ENCODE results near the gene GLS. TPM values are rescaled to one million over a fixed set of nuclear protein-coding genes. Genes with fewer than 3 reads are reported as not detected.
"Not testable (repeated sequence)": the region's sequence is repeated elsewhere in the genome, so short reads cannot be mapped to it uniquely, and the experiment has no call there.

The GLS gene
- total RNA-seq, 1 donor from 2014 or later: 122 TPM

DNA sequence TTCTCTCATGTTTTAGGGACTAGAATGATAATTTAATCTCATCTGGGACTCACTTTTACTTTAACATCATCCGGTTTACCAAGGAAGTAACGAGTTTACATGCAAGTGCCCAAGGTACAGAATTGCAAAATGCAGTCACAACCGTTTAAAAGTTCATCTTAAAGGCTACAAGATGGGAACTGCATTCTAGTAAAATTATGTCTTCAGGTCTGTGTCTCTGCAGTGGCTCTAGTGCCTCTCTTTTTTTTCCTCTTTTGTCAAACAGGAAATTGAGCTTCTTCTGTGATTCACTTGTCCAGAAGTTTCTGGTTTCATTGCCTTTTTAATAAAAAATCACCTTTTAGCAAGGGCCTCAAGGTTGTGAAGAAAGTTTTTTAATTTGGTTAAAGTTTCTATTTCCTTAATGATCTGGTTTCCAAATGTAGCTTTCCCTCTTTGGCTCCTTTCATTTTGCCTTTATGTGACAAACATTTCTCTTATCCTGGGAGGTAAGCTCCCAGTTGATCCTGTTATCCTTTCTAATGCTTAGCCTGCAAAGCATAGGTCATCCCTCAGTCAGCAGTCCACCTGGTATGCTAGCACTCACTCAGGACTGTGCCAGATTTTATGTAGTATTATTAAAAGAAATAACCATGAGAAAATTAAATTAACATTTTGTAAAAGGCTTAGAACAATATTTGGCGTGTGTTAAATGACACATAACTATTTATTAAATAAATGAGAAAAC, 2.4 kb downstream of the GLS start:
- DNase-seq (ENCODE audit: extremely low read depth, low read depth, low spot score): no peak

DNA sequence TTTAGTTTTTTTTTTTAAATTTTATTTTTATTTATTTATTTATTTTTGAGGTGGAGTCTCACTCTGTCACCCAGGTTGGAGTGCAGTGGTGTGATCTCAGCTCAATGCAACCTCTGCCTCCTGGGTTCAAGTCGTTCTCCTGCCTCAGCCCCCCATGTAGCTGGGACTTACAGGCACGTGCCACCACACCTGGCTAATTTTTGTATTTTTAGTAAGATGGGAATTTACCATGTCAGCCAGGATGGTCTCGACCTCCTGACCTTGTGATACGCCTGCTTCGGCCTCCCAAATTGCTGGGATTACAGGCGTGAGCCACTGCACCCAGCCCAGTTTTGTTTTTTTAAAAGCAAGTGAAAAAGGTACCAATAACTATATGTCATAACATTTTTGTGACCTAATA, 5.2 kb downstream of the GLS start:
- DNase-seq (ENCODE audit: extremely low read depth, low read depth, low spot score): not testable (repeated sequence)

DNA sequence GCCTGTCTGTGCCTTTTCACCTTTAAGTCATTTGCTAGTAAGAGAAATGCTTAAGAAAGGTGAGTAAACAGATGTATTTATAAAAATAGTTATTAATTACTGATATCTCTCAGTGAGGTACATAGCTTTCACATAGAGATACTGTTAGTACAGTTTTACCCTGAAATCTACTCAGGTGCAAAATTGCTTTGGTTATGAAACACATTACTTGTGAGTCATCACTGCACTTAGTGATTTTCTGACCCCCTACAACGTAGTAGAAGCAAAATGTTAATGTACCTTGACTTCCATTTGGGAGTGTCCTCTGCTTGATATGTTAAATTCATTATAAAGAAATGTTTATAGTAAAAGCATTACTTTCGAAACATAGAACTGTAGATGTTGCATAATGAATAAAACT, 6.5 kb downstream of the GLS start:
- no peak for DNase-seq (ENCODE audit: extremely low read depth, low read depth, low spot score)

DNA sequence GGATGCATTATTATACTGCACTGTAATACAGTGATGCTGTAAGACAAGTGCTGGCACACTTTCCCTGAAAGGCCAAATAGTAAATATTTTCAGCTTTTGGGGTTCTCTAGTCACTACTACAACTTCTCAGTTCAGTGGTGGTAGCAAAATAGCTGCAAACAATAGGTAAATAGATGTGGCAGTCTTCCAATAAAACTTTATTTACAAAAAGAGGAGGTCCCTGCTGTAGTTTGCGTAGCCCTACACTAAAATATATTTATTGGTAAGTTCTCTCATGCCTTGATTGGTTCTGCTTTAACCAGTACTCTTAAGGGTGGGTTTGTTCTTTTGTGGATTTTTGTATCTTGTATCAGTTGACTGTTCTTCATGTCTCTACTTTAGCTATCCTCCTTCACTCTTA, 7.8 kb downstream of the GLS start:
- DNase-seq (ENCODE audit: extremely low read depth, low read depth, low spot score): no peak

DNA sequence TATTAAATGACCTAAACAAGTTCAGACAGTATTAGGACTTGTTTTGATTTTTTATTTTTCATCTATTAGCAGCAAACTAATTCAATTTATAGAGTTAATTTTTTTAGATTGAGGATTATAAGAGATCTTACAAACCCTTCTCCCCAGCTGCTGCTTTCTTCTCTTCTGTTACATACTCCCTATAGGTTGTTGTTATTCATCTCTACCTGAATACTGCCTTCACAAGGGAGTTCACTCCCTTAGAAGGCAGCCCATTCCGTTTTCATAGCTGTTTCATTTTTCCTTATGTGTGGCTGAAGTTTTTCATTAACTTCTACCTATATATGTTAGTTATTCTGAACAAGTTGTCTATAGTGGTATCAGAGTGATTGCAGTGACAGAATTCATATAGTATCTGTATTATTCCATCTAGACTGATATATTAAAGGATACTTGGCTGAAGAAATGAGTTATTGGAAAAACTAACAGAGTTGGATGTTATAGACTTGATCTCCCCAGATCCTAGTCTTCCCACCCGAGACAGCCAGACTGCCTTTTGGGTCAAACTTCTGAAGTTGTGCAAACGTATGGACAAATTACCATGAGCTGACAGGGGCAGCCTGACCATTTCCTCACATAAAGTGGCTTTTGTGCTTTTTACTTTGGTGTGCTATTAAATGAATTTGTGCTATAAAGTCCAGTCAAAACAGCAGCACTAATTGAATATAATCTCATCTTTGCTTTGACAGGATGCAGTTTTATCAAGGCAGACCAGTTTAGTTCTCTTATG, 8.7 kb downstream of the GLS start:
- DNase-seq (ENCODE audit: extremely low read depth, low read depth, low spot score): no peak

DNA sequence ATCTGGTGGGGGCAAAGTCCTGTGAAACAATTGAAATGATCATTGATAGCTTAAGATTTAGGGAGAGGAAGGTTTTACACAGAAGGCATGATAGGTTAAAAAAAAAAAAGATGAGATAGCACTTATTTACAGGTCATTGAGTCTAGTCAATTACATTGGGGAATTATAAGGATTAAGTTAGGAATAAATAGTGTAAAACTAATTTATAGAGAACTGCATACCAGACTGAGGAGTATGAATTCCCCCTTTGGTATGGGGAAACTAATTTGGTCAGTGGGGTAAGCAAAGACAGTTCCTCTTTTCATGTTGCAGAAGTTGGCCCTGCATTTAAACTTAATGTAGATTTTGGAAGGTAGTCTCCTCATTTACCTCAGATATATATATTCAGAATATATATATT, 10.8 kb downstream of the GLS start:
- no peak for DNase-seq (ENCODE audit: extremely low read depth, low read depth, low spot score)

DNA sequence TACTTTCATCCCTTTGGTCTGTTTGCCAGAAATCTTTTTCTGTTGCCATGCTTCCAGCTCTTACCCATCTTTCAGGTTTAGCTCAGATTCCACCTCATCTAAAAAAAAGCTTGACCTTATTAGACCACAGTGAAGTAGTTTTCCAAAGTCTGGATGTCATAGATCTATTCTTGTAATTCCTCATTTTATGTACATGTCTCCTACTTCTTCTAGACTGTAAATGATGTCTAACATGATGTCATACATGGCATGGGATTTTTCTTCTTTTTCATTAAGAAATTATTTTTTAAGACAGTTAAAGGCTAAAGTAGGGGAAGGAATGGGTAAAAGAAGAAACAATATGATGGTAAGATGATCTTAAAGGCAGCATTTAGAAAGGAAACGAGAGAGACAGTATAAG, 11.3 kb downstream of the GLS start:
- DNase-seq (ENCODE audit: extremely low read depth, low read depth, low spot score): no peak

DNA sequence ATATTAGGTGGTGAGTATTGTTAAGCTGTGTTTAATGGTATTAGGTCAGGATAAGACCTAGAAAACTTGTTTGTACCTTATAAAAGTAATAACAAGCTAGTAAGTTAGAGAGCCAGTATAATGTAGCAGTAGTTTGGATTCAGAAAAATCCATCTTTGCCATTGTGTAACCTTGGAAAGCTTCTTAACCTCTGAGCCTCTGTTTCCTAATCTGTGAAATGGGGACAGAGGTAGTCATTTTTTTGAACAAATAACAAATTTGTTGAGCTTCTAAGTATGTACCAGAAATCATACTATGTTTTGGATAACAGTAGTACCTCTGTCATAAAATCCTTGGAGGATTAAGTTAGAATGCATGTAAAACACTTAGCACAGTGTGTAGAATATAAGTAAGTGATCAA, 12.5 kb downstream of the GLS start:
- no peak for DNase-seq (ENCODE audit: extremely low read depth, low read depth, low spot score)

DNA sequence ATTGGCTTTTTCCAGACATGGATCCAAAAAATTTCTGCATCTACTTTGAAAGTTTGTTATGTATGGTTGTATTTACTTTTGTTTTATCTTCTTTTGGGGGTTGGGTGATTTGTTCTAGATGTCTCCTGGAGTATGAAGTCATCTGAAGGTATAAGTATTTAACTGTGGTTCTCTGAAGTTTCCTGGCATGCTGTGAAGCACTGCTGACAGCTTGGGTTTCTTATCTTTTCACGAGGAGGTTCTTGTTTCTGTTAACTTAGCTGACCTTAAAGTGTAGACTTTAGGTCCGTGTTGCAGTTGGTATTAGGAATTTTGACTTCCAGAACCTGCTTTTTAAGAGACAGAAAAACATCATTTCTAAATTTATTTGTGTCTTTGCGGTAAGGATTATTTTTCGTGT, 15.9 kb downstream of the GLS start:
- no peak for DNase-seq (ENCODE audit: extremely low read depth, low read depth, low spot score)

DNA sequence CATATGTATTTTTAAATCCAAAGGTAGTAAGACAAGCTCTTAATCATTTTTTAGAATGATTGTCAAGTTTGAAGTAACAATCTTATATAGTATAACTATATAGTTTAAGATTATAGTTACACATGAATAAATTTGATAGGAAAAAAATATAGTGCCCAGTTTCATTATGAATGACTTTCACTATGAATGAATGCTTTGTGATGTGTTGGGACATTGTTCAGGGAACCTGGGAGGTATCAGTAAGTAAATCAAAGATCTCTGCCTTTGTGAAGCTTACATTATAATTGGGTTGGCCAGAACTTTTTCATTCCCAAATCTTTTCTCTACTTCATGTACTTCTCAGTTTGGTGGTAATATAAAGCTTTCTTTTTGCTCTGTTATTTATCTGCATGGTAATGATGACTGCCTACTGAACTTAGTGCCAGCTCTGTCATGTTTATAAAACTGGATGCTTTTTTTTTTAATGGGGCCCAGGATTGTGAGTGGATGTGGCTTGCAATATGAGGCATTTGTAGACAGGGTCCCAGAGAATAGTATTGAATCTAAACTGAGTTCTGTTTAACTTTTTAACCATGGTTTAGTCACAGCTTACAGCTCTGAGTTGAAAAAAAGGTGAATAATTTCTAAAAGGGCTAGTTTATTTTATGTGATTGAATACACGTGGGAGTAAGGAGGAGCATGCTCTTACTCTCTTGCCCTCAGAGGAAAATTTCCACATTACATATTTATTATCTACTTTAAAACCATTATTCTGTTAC, 23.3 kb downstream of the GLS start:
- no peak for DNase-seq (ENCODE audit: extremely low read depth, low read depth, low spot score)

DNA sequence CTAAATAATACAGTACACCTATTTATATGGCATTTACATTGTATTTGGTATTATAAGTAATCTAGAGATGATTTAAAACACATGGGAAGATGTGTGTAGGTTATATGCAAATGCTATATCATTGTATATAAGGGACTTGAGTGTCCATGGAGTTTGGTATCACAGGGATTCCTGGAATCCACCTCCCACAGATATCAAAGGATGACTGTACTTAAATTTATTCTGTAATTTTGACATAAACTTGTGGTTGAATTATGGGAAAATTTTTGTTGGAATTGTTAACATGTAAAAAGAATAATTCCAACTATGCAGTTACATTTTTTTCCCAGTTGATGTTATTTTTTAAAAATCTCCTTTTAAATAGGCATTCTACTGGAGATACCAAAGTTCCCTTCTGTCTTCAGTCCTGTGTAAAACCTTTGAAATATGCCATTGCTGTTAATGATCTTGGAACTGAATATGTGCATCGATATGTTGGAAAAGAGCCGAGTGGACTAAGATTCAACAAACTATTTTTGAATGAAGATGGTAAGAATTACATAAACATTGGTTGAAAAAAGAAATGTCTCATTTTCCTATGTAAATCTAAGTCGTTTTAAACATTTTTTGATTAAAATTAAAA, 24.1 kb downstream of the GLS start:
- DNase-seq (ENCODE audit: extremely low read depth, low read depth, low spot score): no peak

DNA sequence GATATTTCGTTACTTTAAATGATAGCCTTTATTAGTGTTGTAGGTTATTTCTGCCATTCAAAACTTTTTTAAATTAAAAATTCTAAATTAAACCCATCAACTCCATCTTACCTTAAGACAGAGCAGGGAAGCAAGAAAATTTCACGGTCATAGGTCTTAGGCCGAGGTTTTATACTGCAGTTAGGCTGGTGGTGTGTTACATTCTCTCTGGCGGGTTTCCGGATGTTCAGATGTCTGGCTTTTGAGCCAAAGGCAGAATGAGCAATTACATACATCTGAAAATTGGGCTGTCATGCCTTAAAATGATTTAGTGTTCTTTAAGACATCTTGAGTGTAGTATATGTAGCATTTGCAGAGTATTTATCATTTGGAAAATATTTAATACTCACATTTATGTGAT, 27.9 kb downstream of the GLS start:
- DNase-seq (ENCODE audit: extremely low read depth, low read depth, low spot score): no peak

DNA sequence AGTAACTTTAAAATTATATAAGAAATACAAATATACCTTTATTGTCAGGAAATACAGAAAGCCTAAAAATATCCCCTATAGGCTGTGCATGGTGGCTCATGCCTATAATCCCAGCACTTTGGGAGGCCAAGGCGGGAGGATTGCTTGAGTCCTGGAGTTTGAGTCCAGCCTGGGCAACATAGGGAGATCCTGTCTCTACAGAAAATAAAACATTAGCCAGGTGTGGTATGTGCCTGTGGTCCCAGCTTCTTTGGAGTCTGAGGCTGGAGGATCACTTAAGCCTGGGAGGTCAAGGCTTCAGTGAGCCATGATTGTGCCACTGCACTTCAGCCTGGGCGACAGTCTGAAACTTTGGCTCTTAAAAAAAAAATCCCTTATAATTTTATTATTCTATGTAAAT, 29.1 kb downstream of the GLS start:
- no peak for DNase-seq (ENCODE audit: extremely low read depth, low read depth, low spot score)

DNA sequence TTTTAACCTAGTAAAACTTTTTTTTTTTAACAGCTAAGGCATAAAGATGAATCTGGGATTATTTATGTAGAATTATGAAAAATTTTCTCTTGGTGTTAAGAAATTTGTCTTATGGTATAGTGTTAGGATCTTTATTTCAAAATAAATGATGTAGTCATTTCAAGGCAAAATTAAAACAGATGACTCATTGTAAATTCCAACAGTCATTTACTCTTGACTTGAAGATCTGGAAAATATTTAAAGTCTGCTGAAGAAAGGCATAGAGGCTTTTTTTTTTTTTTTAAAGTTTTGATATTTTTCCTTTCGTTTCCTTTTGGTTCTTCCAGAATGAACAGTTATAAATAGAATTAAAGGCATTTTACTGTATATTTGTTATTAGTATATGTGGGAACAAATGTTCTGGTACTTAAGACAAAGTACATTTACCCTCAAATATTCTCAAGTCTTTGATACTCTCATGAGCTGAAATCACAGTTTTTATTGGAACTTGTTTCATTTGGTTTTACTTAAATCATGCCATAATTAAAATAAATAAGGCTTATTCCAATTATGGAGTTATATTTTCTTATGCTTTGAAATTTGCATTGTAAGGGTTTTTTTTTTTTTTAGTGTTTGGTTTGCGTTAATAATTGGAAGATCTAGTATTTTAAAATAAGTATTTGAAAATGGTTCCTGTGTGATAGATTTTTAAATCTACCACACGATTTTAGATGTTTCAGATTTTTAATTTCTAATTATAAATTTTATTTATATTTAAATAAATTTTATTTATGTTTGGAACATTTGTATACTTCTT, 29.9 kb downstream of the GLS start:
- DNase-seq (ENCODE audit: extremely low read depth, low read depth, low spot score): no peak

DNA sequence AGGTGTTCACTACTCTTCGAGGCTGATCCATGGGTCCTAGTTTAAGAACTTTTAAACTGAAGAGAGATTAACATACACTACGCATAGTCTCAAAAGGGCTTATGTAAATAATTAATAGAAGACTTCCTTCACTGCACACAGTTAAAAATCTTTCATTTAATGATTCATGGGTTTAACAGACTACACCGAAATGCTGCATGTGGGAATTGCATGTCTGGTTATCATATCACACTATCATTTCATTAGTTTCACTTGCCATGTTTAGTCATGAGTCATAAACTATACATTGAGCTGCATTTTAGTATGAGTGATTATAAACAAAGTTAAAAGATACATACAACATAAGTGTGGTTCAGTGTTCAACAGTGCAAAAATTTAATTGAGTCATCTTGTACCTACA, 31.2 kb downstream of the GLS start:
- no peak for DNase-seq (ENCODE audit: extremely low read depth, low read depth, low spot score)

DNA sequence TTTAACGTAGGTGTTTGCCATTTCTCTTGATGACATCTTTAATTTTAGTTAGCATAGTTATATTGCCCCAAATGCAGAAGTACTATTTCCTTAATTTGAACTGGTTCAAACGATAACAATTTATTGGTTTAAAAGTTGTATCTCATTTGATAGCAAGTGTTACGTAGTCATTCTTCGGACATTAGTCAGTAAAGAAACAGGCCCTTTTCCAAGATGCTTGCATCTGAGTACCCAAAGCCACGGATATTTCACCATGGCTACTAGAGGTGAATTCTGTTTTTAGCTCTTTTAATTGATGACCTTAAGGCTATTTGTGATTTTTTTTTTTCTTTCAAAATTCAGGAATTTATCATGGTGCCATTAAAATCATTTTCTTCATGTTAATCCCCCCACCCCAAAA, 32.1 kb downstream of the GLS start:
- DNase-seq (ENCODE audit: extremely low read depth, low read depth, low spot score): no peak

DNA sequence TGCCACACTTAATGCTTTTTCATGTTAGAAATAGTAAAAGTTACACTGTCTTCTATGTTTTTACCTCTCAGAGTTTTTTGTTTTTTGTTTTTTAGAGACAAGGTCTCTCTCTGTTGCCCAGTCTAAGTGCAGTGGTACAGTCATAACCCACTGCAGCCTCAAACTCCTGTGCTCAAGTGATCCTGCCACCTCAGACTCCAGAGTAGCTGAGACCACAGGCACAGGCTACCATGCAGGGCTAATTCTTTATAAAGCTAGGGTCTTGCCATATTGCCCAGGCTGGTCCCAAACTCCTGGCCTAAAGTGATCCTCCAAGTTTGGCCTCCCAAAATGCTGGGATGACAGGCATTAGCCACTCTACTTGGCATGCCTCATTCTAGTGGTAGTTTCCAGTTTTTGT, 33.1 kb downstream of the GLS start:
- no peak for DNase-seq (ENCODE audit: extremely low read depth, low read depth, low spot score)

DNA sequence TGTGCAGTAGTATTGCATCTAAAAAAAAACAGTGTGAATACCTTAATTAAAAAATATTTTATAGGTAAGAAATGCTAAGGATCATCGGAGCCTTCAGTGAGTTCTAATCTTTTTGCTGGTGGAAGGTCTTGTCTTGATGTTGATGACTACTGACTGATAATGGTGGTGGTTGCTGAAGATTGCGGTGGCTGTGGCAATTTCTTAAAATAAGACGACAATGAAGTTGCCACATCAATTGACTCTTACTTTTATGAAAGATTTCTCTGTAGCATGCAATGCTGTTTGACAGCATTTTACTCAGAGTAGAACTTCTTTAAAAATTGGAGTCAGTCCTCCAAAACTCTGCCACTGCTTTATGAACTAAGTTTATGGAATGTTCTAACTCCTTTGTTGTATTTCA, 36.2 kb downstream of the GLS start:
- no peak for DNase-seq (ENCODE audit: extremely low read depth, low read depth, low spot score)

DNA sequence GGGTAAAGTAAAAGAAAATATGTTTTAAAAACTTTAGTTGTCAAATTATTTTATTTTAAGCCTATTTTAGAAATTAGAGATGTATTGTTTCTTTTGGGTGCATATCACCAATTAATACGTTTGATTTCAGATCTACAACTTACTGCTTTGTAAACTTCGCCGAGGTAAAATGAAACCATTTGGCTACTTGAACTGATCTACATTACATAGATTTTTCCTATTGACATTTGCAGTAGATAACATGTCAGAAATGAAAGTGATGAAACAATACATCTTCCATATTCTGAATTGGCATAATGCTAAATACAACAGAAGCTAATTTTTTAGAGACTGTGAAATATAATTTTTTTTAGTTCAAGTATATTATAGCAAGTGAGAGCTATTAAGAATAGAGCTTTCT, 39.5 kb downstream of the GLS start:
- no peak for DNase-seq (ENCODE audit: extremely low read depth, low read depth, low spot score)

DNA sequence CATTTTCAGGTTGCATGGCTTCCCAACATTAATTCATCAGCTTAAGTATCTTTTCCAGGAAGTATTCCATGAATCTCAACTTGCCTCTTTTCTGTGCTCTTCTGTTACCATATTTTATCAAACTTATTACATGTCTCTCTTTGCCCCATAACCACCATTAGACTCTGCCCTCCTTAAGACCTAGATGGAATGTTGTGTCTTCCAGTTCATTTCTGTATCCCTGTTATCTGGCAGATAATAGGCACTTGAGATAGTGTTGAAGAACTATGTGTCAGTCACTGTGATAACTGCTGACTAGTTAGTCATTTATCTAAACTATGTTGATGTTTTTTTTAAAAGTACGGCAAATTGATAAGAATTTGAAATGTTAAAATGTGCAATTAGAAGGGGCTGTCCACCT, 41.8 kb downstream of the GLS start:
- DNase-seq (ENCODE audit: extremely low read depth, low read depth, low spot score): no peak

DNA sequence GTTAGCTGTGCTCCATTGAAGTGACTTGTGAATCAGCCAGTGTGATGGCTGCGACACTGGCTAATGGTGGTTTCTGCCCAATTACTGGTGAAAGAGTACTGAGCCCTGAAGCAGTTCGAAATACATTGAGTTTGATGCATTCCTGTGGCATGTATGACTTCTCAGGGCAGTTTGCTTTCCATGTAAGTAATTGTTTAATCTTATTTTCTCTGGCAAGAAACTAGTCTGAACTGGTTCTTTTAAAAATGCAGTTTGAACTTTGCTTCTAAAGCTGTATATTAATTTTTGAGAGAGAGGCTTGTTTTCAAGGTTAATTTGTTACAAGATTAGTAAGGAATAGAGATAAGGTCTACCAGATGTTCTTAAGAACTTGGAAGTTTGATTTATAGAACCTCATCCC, 46.7 kb downstream of the GLS start:
- DNase-seq (ENCODE audit: extremely low read depth, low read depth, low spot score): no peak
